ENCODE data around the gene NRXN3. TPM values are rescaled to one million over a fixed set of nuclear protein-coding genes. Genes with fewer than 3 reads are reported as not detected.

The NRXN3 gene
- total RNA-seq, 1 experiment from 2014 or later = 1.1 TPM

DNA sequence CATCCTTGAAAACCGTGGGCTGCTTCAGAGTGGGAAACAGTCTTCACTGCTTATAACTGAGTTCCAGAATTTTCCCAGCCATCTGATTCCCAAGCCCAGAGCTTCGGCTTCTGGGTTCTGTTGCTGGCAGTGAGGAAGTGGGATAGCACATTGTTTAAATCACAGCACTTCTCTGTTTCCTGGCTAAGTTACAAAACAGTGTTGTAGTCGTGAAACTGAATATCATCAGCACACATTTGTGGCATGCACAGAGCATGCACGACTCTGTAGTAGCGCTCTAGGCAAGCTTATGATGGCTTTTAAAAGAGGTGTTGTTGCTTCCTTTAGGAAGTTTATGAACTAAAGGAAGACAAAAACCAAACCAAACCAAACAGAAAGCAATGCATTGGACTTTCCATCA, 1005.5 kb downstream of the NRXN3 start:
- no TSS peak for BruUV-seq (replicated peaks)

DNA sequence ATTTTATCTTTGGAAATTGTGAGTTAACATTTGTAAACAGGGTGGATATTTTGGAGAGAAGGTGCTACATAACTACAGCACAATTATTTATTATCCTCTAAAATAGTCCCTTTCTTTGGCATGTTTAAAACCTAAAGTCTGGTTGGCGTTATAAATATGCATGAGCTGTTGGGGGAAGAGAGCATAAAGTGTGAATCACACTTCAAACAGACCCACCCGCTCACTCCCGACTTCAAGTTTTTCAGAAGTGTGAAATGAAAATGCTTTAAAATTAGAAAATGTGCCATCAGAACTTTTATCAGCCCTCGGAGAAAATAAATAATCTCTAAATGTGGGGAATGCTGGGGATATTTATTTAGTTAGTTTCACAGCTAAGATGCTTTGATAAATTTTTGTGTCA, 1006.9 kb downstream of the NRXN3 start:
- no peak for ATAC-seq
- no TSS peak for BruUV-seq (replicated peaks)
- Histone ChIP-seq H3K9ac (ENCODE audit: low read length) (no peak overlapping the region), H3F3A (ENCODE audit: low read length, unreplicated experiment) (no peaks in the 10 kb centered on the region), H3K79me2 (ENCODE audit: low read length) (no peaks in the 10 kb centered on the region), H2AFZ (ENCODE audit: low read length) (no peak overlapping the region), H3K9me2 (replicated peaks; ENCODE audit: low read length) (no peaks in the 10 kb centered on the region), H4K20me1 (ENCODE audit: low read length) (no peaks in the 10 kb centered on the region), H3K4me1 (ENCODE audit: insufficient read depth, low read length) (no peaks in the 10 kb centered on the region), H3K4me3 (ENCODE audit: low read length) (no peak overlapping the region), H3K4me2 (ENCODE audit: low read length) (no peak overlapping the region), H3K27ac (ENCODE audit: low read length) (no peak overlapping the region), H3K9me3 (ENCODE audit: low read length) (no peaks in the 10 kb centered on the region), H3K36me3 (ENCODE audit: low read depth, low read length) (no peaks in the 10 kb centered on the region), H3K27me3 (ENCODE audit: low read length) (peaks cover 4% of the 10 kb centered on the region; the same call in 1 of the 2 replicates)
- ChIA-PET POLR2A (ENCODE audit: unreplicated experiment) (no interaction called here), CTCF (no interaction called here)
- intact Hi-C loops (cut with micrococcal nuclease) = no loop called here
- DNase-seq = no peak
- TF ChIP-seq EZH2phosphoT487 (IDR thresholded peaks at IDR 0.05; ENCODE audit: borderline replicate concordance, low read length) (no peak), EZH2 (IDR thresholded peaks at IDR 0.05; ENCODE audit: low read length, unreplicated experiment) (no peak)
- TF ChIP-seq, protein P1, sequence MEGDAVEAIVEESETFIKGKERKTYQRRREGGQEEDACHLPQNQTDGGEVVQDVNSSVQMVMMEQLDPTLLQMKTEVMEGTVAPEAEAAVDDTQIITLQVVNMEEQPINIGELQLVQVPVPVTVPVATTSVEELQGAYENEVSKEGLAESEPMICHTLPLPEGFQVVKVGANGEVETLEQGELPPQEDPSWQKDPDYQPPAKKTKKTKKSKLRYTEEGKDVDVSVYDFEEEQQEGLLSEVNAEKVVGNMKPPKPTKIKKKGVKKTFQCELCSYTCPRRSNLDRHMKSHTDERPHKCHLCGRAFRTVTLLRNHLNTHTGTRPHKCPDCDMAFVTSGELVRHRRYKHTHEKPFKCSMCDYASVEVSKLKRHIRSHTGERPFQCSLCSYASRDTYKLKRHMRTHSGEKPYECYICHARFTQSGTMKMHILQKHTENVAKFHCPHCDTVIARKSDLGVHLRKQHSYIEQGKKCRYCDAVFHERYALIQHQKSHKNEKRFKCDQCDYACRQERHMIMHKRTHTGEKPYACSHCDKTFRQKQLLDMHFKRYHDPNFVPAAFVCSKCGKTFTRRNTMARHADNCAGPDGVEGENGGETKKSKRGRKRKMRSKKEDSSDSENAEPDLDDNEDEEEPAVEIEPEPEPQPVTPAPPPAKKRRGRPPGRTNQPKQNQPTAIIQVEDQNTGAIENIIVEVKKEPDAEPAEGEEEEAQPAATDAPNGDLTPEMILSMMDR (conservative IDR thresholded peaks at IDR 0.05; ENCODE audit: low read depth, low read length) = no peak

More for the DNA sequence above, 1005.5 kb downstream of the NRXN3 start:
- no peak overlapping the region for H2AFZ ChIP-seq (ENCODE audit: low read length)
- TF ChIP-seq EZH2 (IDR thresholded peaks at IDR 0.05; ENCODE audit: low read length, unreplicated experiment) = no peak
- TF ChIP-seq, protein P1 (conservative IDR thresholded peaks at IDR 0.05; ENCODE audit: low read depth, low read length) = no peak
- no peak for TF ChIP-seq EZH2phosphoT487 (IDR thresholded peaks at IDR 0.05; ENCODE audit: borderline replicate concordance, low read length)
- no peak overlapping the region for H3K9ac ChIP-seq (ENCODE audit: low read length)
- intact Hi-C loops (cut with micrococcal nuclease) = no loop called here
- H3K36me3 ChIP-seq (ENCODE audit: low read depth, low read length) = no peaks in the 10 kb centered on the region
- H3K9me3 ChIP-seq (ENCODE audit: low read length) = no peaks in the 10 kb centered on the region
- ChIA-PET POLR2A (ENCODE audit: unreplicated experiment) (interaction anchor here (0.7 kb wide), 1 partner anchor 737 kb away, joined by 3 read pairs; no protein-coding TSS in a partner anchor), CTCF (no interaction called here)
- DNase-seq = no peak
- no peaks in the 10 kb centered on the region for H3K4me1 ChIP-seq (ENCODE audit: insufficient read depth, low read length)
- H3K4me2 ChIP-seq (ENCODE audit: low read length) = no peak overlapping the region
- H3K4me3 ChIP-seq (ENCODE audit: low read length) = no peak overlapping the region
- no peaks in the 10 kb centered on the region for H3K79me2 ChIP-seq (ENCODE audit: low read length)
- H3K9me2 ChIP-seq (replicated peaks; ENCODE audit: low read length) = no peaks in the 10 kb centered on the region
- peaks cover 4% of the 10 kb centered on the region; the same call in 1 of the 2 replicates for H3K27me3 ChIP-seq (ENCODE audit: low read length)
- no peaks in the 10 kb centered on the region for H3F3A ChIP-seq (ENCODE audit: low read length, unreplicated experiment)
- no peak for ATAC-seq
- H4K20me1 ChIP-seq (ENCODE audit: low read length) = no peaks in the 10 kb centered on the region
- H3K27ac ChIP-seq (ENCODE audit: low read length) = no peak overlapping the region

DNA sequence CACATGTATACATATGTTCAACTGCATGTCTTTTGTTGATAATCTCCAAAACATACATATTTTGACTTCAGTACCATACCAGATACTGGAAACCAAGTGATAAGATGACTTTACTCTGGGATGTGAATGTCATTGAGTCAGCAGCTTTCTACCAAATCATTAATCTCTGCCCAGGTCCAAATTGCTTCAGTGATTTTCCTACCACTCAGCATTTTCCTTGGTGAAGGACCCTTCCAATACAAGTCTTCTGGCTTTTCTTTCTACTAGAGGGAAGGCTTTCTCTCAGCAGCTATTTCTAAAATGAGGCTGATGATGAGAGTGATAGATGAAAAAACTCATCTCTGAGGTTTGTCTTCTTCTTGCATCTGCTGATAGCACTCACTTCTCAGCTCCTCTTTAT, 1008.5 kb downstream of the NRXN3 start:
- Histone ChIP-seq H3K9me2 (replicated peaks; ENCODE audit: low read length) (no peaks in the 10 kb centered on the region), H3K36me3 (ENCODE audit: low read depth, low read length) (no peaks in the 10 kb centered on the region), H3K79me2 (ENCODE audit: low read length) (no peaks in the 10 kb centered on the region), H4K20me1 (ENCODE audit: low read length) (no peaks in the 10 kb centered on the region), H2AFZ (ENCODE audit: low read length) (no peak overlapping the region), H3K4me2 (ENCODE audit: low read length) (no peak overlapping the region), H3F3A (ENCODE audit: low read length, unreplicated experiment) (no peaks in the 10 kb centered on the region), H3K9me3 (ENCODE audit: low read length) (no peaks in the 10 kb centered on the region), H3K27me3 (ENCODE audit: low read length) (peaks cover 4% of the 10 kb centered on the region; the same call in 1 of the 2 replicates), H3K4me1 (ENCODE audit: insufficient read depth, low read length) (no peaks in the 10 kb centered on the region), H3K9ac (ENCODE audit: low read length) (no peak overlapping the region), H3K4me3 (ENCODE audit: low read length) (no peak overlapping the region), H3K27ac (ENCODE audit: low read length) (no peak overlapping the region)
- ChIA-PET POLR2A (ENCODE audit: unreplicated experiment) (no interaction called here), CTCF (no interaction called here)
- TF ChIP-seq EZH2 (IDR thresholded peaks at IDR 0.05; ENCODE audit: low read length, unreplicated experiment) (no peak), EZH2phosphoT487 (IDR thresholded peaks at IDR 0.05; ENCODE audit: borderline replicate concordance, low read length) (no peak)
- TF ChIP-seq, protein P1 (conservative IDR thresholded peaks at IDR 0.05; ENCODE audit: low read depth, low read length) = no peak
- BruUV-seq (replicated peaks) = no TSS peak
- ATAC-seq (no peak), DNase-seq (no peak)
- intact Hi-C loops (cut with micrococcal nuclease) = no loop called here
